NCI-H1105 treated with DMSO at 0.1 percent for 48 hours (cell line): Measurements from ENCODE around the gene DLG2.

ENCODE experiments used
- DNase-seq: peaks from one replicate; lab custom pipeline; 2025; lab: John Stamatoyannopoulos, UW

The DLG2 gene

DNA sequence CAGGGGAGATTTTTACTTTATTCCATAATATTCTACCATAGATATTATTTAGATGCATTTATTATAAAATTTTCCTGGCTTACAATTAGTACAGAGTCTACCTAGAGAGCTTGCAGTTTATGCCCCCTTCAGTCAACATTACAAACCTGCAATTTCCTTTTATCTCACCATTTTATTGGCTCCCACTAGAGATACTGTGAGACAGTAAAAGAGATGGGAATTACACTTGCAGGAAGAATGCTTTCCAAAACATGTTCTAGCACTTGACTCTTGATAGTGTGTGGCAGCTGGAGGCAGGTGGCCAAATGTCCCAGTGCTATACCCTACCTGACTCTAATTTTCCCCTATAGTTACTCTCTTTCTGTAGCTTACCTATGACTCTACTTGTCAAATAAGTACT lies 863.2 kb downstream of the DLG2 start:
- no peak for DNase-seq

DNA sequence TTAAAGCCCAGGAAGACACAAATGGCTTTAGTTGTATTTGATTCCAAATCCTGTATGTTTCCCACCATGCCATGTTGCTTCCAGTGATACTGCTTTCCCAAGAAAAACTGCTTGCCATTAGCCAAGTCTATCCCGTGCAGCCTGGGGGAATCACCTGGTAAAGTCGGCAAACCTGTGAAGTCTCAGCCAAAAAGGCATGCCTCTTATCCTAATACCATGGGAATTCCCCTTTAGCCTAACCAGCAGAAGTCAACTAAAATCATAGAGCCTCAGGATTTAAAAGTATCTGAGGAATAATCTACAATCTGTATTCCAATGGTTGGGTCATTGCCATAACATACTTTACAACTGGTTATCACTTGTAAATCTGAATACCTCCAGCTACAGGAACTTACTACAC lies 869.4 kb downstream of the DLG2 start:
- no peak for DNase-seq

- DNase-seq: no peak
Observed at GRCh38 chr11:84751371-84751770, 875.8 kb downstream of the DLG2 start.

DNA sequence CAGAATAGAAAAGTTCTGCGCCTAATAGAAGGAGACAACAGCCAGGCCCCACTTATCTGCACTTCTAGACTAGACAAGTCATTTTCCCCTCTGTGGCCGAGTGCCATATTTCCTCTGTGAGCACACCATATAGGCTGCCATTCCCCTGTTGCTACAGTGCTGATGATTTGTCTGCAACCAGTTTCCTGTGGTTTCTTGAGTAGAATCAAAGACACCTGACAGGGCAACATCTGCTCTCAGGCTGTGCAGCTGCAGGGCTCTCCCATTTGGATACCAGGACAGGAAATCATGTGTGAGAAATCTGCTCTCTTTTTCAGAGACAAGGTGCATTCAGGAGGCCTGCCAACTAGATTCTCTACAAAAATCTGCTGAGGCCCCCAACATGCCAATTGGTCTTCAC lies 879.3 kb downstream of the DLG2 start:
- no peak for DNase-seq

GRCh38 chr11:84740050-84740449 lies 887.1 kb downstream of the DLG2 start:
- no peak for DNase-seq

DNA sequence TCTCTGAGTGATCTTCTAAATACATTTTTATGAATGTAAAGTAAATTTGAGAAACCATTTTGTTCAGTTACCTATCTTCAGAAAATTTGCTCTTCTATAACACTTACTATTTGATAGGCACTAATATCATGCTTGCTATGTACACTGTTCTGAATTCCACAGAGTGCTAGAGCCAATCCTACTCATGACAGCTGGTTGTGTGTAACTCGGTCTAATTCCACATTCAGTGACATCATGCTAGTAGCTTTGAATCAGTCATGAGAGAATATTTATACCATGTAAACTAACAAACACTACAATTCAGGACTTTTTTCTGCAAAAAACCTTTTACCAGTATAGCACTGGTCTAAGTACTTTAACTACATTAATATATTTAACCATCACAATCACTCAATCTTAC lies 902.9 kb downstream of the DLG2 start:
- no peak for DNase-seq

- DNase-seq: no peak
Observed at GRCh38 chr11:84722583-84723108, 904.5 kb downstream of the DLG2 start.

- DNase-seq: no peak
Observed at GRCh38 chr11:84721561-84721961, 905.6 kb downstream of the DLG2 start.

DNA sequence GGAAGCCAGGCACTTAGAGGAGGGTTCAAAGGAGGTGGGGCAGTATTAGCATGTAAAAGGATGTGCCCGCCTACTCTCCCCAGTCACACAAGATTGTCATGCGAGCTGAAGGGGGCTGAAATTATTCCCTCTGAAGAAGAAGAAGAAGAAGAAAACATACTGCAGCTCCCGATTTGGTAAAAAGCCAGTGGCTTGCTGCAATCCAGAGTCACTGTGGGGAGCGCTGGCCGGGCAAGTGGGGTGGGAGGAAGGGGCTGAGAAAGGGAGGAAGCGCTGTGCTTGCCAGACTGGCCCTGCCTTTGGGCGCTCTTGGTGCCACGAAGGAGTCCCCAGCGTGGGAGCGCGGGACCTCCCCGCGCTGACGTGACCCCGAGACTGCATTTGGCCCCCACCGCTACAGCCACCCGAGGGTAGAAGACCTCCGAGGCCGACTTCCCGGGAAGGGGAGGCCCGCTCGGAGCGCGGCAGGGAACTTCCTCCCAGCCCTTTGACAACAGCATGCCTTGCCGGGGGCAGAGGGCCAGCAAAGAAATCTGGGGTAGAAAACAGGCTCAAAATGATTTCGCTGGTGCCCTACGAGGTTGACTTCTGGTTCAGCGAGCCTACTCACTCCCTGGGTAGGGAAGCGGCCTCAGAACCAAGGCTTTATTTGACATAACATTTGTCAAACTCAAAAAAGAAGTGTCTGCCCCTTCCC lies 906.3 kb downstream of the DLG2 start:
- DNase-seq: peak; percentile 17

DNA sequence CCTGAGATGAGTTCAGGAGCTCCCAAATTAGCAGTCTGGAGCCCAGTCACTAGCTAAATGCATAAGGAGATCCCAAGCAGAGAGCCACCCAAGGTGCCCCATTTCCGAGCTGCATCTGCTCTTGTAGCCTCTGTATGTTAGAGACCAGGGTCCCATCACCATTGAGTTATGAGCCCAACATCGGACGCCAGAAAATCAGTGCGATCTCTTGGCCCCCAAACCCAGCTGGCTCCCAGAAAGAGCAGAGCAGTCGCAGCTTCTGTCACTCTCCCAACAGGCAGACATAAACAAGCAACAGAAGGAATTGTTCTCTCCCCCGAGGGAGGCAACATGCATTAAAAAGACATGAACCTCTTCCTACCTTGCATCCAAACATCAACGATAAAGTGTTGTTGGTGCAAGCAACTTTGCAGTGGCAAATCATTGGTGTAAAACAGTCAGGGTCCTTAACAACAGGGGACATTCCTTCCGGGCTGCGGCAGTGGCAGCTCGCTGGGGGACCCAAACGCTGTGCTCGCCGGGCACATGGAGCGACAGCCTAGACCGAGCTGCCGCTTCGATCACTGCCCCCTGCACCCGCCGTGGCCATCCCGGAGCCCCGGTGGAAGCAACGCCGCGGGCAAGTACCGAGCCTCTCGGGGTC lies 907.1 kb downstream of the DLG2 start:
- peak; percentile 16 for DNase-seq

- no peak for DNase-seq
Observed at GRCh38 chr11:84714316-84714780, 912.8 kb downstream of the DLG2 start.

DNA sequence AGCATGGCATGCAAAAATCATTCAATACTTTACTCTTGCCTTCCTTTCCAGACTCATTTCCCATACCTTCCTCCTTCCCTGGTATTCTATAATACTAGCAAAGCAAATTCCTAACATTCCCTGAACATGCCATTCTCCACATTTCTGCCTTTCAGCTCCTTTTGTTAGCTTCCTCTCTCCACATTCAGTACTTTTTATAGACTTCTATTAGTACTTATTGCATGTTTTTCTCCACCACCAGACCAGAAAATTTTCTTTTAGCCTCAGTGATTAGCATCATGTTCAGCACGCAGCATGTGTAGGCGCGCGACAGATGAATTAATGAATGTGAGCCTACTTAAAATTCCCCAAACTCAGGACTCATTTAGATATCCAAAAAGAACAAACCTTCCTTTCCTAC lies 935.3 kb downstream of the DLG2 start:
- DNase-seq: no peak

DNA sequence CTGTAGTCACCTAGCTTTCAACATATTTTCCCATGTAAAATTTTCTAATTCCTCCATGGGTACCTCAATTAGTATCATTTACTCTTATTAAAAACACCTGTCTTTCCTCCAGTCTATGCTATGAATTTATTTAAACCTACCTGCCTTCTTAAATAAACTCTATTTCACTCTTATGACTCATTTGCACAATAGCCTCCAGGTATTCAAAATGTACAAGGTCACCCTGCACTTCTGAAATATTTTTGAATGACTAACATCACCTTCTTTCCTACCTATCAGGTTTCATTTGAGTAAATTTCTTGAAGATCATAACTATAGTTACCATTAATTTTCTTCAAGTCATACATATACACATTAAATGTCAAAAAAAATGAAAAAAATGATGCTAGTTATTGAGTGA lies 939.7 kb downstream of the DLG2 start:
- no peak for DNase-seq

DNA sequence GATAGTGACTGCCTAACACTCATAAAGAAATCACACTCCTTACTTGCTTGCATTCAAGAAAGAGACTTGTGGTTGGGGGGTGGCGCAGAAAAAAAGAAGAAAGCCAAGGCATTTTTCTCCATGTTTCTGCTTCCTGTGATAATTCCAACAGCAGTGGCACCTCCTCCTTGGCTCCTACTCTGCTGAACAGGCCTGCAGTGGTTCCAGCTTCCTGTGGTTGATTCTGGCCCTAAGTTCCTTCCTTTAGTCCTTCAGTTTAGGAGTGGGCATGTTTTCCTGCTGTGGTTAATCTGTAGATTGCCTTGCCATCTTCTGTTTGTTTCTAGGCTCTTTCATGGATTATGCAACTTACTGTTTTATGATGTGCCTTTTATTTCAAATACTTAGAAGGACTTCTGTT lies 940.4 kb downstream of the DLG2 start:
- no peak for DNase-seq

DNA sequence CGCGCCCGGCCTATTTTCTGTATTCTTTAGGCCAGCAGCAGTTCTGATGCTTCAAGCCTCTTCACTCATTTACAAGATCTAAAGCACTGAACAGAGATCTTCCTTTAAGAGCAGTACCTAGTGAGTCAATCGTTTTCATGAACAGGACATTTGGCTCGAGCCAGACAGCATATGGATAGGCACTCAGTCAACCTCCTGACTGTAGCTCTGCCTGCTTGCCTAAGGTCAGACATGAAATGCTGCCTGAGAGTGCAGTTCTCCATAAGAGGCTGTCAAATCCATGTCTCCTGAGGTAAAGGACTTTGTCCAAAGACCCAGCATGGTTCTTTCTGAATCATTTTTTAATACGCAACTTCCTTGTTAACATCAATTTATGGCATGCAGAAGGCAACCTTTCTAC lies 941.2 kb downstream of the DLG2 start:
- DNase-seq: no peak

DNA sequence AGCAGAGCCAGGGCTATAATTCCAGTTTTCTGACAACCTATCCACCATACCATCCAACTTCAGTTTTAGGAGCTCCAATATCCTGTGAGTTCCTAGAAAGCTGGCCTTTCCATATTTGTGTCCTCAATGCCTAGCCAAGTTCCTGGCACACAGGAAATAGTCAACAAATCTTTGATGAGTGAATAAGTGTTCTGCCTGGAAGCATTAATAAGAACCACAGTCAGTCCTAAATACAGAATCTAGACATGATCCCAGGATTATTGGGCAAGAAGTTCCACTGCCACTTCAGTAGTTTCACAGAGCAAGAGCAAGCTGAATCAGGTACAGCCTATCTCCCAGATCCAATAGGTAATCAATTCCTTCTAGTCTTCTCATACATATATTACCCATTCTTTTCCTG lies 942.0 kb downstream of the DLG2 start:
- DNase-seq: no peak

- no peak for DNase-seq
Observed at GRCh38 chr11:84681456-84681855, 945.7 kb downstream of the DLG2 start.

GRCh38 chr11:84675396-84676025 lies 951.6 kb downstream of the DLG2 start:
- no peak for DNase-seq

DNA sequence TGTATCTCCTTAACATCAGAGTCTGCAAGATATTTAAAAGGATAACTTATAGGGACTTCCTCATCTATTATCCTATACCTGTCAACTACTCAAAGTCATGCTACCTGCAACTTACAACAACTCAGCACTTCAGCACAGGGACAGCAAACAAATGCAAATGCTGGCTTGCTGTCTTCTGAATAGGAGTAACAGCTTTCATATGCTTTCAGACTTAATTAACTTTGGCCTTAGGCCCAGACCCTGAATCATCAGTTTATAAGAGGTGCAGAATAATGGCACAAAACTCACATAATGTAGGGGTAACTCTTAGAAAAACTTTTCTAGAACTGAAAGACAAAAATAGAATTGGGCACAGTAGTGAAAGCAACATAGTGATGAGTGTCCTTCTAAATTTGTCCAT lies 953.4 kb downstream of the DLG2 start:
- peak; percentile 74 for DNase-seq

- no peak for DNase-seq
Observed at GRCh38 chr11:84671325-84671999, 955.7 kb downstream of the DLG2 start.

DNA sequence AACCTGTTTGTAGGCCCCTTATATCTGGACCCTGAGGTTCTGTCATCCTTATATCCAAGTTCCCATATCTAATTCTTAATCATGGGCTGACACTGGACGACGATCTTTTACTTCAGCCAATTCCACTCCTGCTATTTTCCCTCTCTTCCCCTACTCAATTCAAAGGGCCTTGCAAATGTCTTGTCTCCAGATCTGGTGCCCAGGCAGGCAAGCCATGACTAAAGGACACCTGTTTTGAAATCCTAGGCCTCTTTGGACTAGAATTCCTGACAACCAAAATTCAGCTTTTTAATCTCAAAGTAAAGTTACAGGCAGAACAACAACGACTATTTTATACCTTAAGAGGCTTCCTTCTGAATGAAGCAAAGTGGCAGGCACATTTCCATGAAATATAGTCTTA lies 963.4 kb downstream of the DLG2 start:
- DNase-seq: no peak

- DNase-seq: no peak
Observed at GRCh38 chr11:84660257-84660977, 966.7 kb downstream of the DLG2 start.
